ENCODE measurements around the gene MGMT. TPM values are rescaled to one million over a fixed set of nuclear protein-coding genes. Genes with fewer than 3 reads are reported as not detected.

The MGMT gene
- total RNA-seq, 1 donor from 2014 or later: 19.4 TPM

GRCh38 chr10:129654461-129654860 is 187.4 kb downstream of the MGMT start:
- no peak for DNase-seq
- no peaks in the 10 kb centered on the region for H3K36me3 ChIP-seq
- TF ChIP-seq CTCF (IDR thresholded peaks at IDR 0.05): no peak
- no peaks in the 10 kb centered on the region for H3K4me1 ChIP-seq
- H3K4me3 ChIP-seq: no peak overlapping the region
- H3K27me3 ChIP-seq: no peaks in the 10 kb centered on the region
- H3K27ac ChIP-seq: no peak overlapping the region
- no peaks in the 10 kb centered on the region for H3K9me3 ChIP-seq
- intact Hi-C loops (cut with DNase I): no loop called here
- ATAC-seq: no peak

- ATAC-seq (no peak), DNase-seq (no peak)
- TF ChIP-seq CTCF (IDR thresholded peaks at IDR 0.05): no peak
- Histone ChIP-seq H3K27me3 (no peaks in the 10 kb centered on the region), H3K4me3 (no peak overlapping the region), H3K9me3 (no peaks in the 10 kb centered on the region), H3K4me1 (no peaks in the 10 kb centered on the region), H3K36me3 (no peaks in the 10 kb centered on the region), H3K27ac (no peak overlapping the region)
- intact Hi-C loops (cut with DNase I): no loop called here
Measured at GRCh38 chr10:129655007-129655678, 188.1 kb downstream of the MGMT start.

GRCh38 chr10:129655679-129656031 is 188.6 kb downstream of the MGMT start:
- no peaks in the 10 kb centered on the region for H3K36me3 ChIP-seq
- H3K27me3 ChIP-seq: no peaks in the 10 kb centered on the region
- ATAC-seq: no peak
- TF ChIP-seq CTCF (IDR thresholded peaks at IDR 0.05): no peak
- no peak for DNase-seq
- no peak overlapping the region for H3K4me3 ChIP-seq
- H3K27ac ChIP-seq: no peak overlapping the region
- intact Hi-C loops (cut with DNase I): no loop called here
- no peaks in the 10 kb centered on the region for H3K9me3 ChIP-seq
- H3K4me1 ChIP-seq: no peaks in the 10 kb centered on the region

- Histone ChIP-seq H3K36me3 (no peaks in the 10 kb centered on the region), H3K4me1 (no peaks in the 10 kb centered on the region), H3K9me3 (no peaks in the 10 kb centered on the region), H3K27ac (no peak overlapping the region), H3K4me3 (no peak overlapping the region), H3K27me3 (no peaks in the 10 kb centered on the region)
- TF ChIP-seq CTCF (IDR thresholded peaks at IDR 0.05): no peak
- ATAC-seq: no peak
- no peak for DNase-seq
- intact Hi-C loops (cut with DNase I): no loop called here
Measured at GRCh38 chr10:129656642-129657041, 189.6 kb downstream of the MGMT start.

- no peaks in the 10 kb centered on the region for H3K9me3 ChIP-seq
- H3K4me3 ChIP-seq: no peak overlapping the region
- H3K27ac ChIP-seq: no peak overlapping the region
- no peaks in the 10 kb centered on the region for H3K36me3 ChIP-seq
- TF ChIP-seq CTCF (IDR thresholded peaks at IDR 0.05): no peak
- H3K27me3 ChIP-seq: no peaks in the 10 kb centered on the region
- DNase-seq (no peak), ATAC-seq (no peak)
- intact Hi-C loops (cut with DNase I): no loop called here
- no peaks in the 10 kb centered on the region for H3K4me1 ChIP-seq
Measured at GRCh38 chr10:129657297-129658017, 190.4 kb downstream of the MGMT start.
